ENCODE data around the gene MACROD2. TPM values are rescaled to one million over a fixed set of nuclear protein-coding genes. Genes with fewer than 3 reads are reported as not detected.

The MACROD2 gene
- total RNA-seq, 4 donors from 2014 or later = 4.6 to 33.0 (median 8.3) TPM

GRCh38 chr20:14696937-14697336 is 701.6 kb downstream of the MACROD2 start:
- no peak overlapping the region for H3K4me3 ChIP-seq
- DNase-seq = peak; percentile 12
- H3K4me1 ChIP-seq = peaks cover 0 to 27% (median 12%) of the 10 kb centered on the region in 4 donors
- 44 to 48% methylated on average over 4 of the region's 4 CpGs for whole genome bisulfite sequencing, 2 donors (ENCODE audit: low coverage in 1 of 2)
- no peak overlapping the region for H3K27ac ChIP-seq
- no peaks in the 10 kb centered on the region for H3K9me3 ChIP-seq
- H3K36me3 ChIP-seq = no peaks in the 10 kb centered on the region
- no peaks in the 10 kb centered on the region for H3K27me3 ChIP-seq
- in situ Hi-C loops (cut with MboI; ENCODE audit: low pct_ligation_motif_present in 1 of 4, low pct_unique_long_range_greater_than_20kb in 1 of 4, low sequenced_read_pairs in 3 of 4) (no loop called here), intact Hi-C loops (cut with DNase I; ENCODE audit: low total_unique reads) (no loop called here)
- no peak for TF ChIP-seq POLR2A (IDR thresholded peaks at IDR 0.05)
- TF ChIP-seq CTCF (IDR thresholded peaks at IDR 0.05) = no peak
- no peak for TF ChIP-seq EP300 (IDR thresholded peaks at IDR 0.05; ENCODE audit: low read depth)
- no peak for TF ChIP-seq POLR2AphosphoS5 (IDR thresholded peaks at IDR 0.05)

GRCh38 chr20:14698125-14698524 is 702.8 kb downstream of the MACROD2 start:
- WGBS, 2 donors (ENCODE audit: low coverage in 1 of 2) = 67 to 86% methylated on average over 1 to 4 of the region's 4 CpGs
- in situ Hi-C loops (cut with MboI; ENCODE audit: low pct_ligation_motif_present in 1 of 4, low pct_unique_long_range_greater_than_20kb in 1 of 4, low sequenced_read_pairs in 3 of 4) (no loop called here), intact Hi-C loops (cut with DNase I; ENCODE audit: low total_unique reads) (no loop called here)
- Histone ChIP-seq H3K36me3 (no peaks in the 10 kb centered on the region), H3K4me1 (peaks cover 0 to 27% (median 12%) of the 10 kb centered on the region in 4 donors), H3K27ac (no peak overlapping the region), H3K27me3 (no peaks in the 10 kb centered on the region), H3K4me3 (no peak overlapping the region), H3K9me3 (no peaks in the 10 kb centered on the region)
- TF ChIP-seq POLR2A (IDR thresholded peaks at IDR 0.05) = no peak
- no peak for TF ChIP-seq CTCF (IDR thresholded peaks at IDR 0.05)
- TF ChIP-seq EP300 (IDR thresholded peaks at IDR 0.05; ENCODE audit: low read depth) = no peak
- no peak for TF ChIP-seq POLR2AphosphoS5 (IDR thresholded peaks at IDR 0.05)
- DNase-seq = no peak

GRCh38 chr20:14698605-14699373 is 703.5 kb downstream of the MACROD2 start:
- Histone ChIP-seq H3K27me3 (no peaks in the 10 kb centered on the region), H3K4me1 (peaks cover 0 to 27% (median 12%) of the 10 kb centered on the region in 4 donors), H3K27ac (no peak overlapping the region), H3K9me3 (no peaks in the 10 kb centered on the region), H3K36me3 (no peaks in the 10 kb centered on the region), H3K4me3 (no peak overlapping the region)
- intact Hi-C loops (cut with DNase I; ENCODE audit: low total_unique reads) = no loop called here
- TF ChIP-seq EP300 (IDR thresholded peaks at IDR 0.05; ENCODE audit: low read depth) (no peak), CTCF (IDR thresholded peaks at IDR 0.05) (no peak), POLR2AphosphoS5 (IDR thresholded peaks at IDR 0.05) (no peak), POLR2A (IDR thresholded peaks at IDR 0.05) (no peak)
- 57 to 67% methylated on average over 3 of the region's 3 CpGs for WGBS, 2 donors (ENCODE audit: low coverage in 1 of 2)
- DNase-seq = no peak
- in situ Hi-C loops (cut with MboI; ENCODE audit: low pct_ligation_motif_present in 1 of 4, low pct_unique_long_range_greater_than_20kb in 1 of 4, low sequenced_read_pairs in 3 of 4) = no loop called here

- H3K36me3 ChIP-seq = no peaks in the 10 kb centered on the region
- H3K4me3 ChIP-seq = no peak overlapping the region
- intact Hi-C loops (cut with DNase I; ENCODE audit: low total_unique reads) = no loop called here
- no peaks in the 10 kb centered on the region for H3K27me3 ChIP-seq
- peak overlapping the region; percentile 44 to 54 (median 52) for H3K27ac ChIP-seq
- H3K4me1 ChIP-seq = peaks cover 0 to 27% (median 12%) of the 10 kb centered on the region in 4 donors
- DNase-seq = peak; percentile 14
- no peak for TF ChIP-seq CTCF (IDR thresholded peaks at IDR 0.05)
- peak in 1 of 3 donors; percentile 21 for TF ChIP-seq POLR2AphosphoS5 (IDR thresholded peaks at IDR 0.05)
- in situ Hi-C loops (cut with MboI; ENCODE audit: low pct_ligation_motif_present in 1 of 4, low pct_unique_long_range_greater_than_20kb in 1 of 4, low sequenced_read_pairs in 3 of 4) = no loop called here
- H3K9me3 ChIP-seq = no peaks in the 10 kb centered on the region
These were observed 705.3 kb downstream of the MACROD2 start for GRCh38 chr20:14700639-14700960.
